ENCODE data around the gene ARPC1A. TPM values are rescaled to one million over a fixed set of nuclear protein-coding genes. Genes with fewer than 3 reads are reported as not detected.
"Not testable (repeated sequence)": the region's sequence is repeated elsewhere in the genome, so short reads cannot be mapped to it uniquely, and the experiment has no call there.

Gene ARPC1A
- total RNA-seq, 1 experiment from 2014 or later = 291 TPM

GRCh38 chr7:99369767-99370391, 44.2 kb downstream of the ARPC1A start:
- DNase-seq (ENCODE audit: low read depth) = peak; percentile 84

- no peak for DNase-seq (ENCODE audit: low read depth)
Measured at GRCh38 chr7:99371376-99371920, 45.8 kb downstream of the ARPC1A start.

- DNase-seq (ENCODE audit: low read depth) = no peak
Measured at GRCh38 chr7:99372275-99373090, 46.8 kb downstream of the ARPC1A start.

GRCh38 chr7:99373091-99374066, 47.7 kb downstream of the ARPC1A start:
- no peak for DNase-seq (ENCODE audit: low read depth)

DNA sequence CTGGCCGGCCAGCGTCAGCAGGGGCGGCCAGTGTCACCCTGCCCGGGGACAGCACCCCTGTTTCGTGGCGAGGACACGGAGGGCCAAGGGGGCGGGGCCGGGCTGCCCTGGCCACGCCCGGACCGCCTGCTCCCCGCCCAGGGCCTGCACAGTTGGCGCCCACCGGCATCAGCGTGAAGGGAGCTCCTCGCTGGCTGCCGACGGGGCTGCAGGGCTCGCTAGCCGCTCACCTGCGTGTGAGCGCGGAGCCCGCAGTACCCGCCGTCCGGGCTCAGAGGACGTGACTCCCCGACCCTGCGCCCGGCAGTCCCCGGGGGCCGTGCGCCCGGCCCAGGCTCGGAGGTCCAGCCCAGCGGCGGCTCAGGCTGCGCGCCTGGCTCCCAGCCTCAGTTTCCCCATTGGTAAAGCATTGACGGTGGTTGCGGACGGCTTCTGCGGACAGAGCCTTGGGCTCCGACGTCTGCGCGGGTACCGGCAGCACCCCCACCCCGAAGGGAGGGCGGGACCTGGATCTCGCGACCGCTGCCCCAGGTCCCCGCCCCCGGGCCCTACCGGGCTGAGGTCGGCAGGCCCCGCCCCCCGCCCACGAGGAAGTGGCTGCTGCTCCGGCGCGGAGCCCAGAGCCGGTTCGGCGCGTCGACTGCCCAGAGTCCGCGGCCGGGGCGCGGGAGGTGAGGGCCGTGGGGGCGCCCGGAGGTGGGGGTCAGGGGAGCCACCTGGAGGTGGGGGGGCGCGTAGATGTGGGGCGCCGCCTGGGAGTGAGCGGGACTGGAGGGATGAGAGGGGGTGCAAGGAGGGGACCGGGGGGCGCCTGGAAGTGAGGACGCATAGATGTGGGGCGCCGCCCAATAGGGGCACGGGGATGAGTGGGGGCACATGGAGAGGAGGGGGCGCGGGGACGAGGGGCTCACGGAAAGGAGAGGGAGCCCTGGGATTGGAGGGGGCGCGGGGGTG, 48.7 kb downstream of the ARPC1A start, which contains the start of gene ARPC1B:
TSS of gene ARPC1B (plus strand) at position 620 of the 954 bp plus-strand sequence. CDS start 10,985 bp downstream, outside the sequence.
- DNase-seq (ENCODE audit: low read depth) = peak; percentile 95

DNA sequence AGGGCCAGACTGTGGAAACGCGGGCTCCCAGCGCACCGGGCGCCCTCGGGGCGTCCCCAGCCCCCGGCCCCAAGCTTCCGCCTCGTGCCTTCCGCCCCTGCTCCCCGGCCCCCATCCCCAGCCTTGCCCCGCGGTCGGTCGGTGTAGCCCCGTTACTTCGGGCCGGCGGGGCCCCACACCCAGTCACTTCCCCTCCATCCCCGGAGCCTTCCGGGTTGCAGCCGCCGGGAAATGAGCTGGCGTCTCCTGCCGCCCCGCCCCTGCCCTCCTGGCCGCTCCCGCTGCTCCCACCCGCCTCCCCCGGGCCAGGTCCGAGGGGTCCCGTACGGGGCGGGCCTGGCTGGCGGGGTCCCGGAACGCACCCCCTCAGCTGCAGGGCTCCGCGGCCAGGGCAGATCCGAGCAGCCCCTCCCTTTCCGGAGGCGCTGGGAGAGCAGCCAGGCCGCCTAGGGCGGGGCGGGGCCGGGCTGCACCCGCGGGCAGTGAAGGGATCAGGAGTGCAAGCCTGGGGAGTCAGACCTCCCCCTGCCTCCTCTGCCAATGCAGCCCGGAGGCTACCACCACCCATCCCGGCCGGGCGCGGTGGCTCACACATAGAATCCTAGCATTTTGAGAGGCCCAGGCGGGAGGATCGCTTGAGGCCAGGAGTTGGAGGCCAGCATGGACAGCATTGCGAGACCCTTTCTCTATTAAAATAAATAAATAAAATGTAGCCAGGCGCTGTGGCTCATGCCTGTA, 49.5 kb downstream of the ARPC1A start:
- DNase-seq (ENCODE audit: low read depth) = peak; percentile 92

GRCh38 chr7:99379043-99379577, 53.4 kb downstream of the ARPC1A start:
- DNase-seq (ENCODE audit: low read depth) = peak; percentile 95

- not testable (repeated sequence) for DNase-seq (ENCODE audit: low read depth)
Measured at GRCh38 chr7:99379693-99380031, 54.0 kb downstream of the ARPC1A start.

DNA sequence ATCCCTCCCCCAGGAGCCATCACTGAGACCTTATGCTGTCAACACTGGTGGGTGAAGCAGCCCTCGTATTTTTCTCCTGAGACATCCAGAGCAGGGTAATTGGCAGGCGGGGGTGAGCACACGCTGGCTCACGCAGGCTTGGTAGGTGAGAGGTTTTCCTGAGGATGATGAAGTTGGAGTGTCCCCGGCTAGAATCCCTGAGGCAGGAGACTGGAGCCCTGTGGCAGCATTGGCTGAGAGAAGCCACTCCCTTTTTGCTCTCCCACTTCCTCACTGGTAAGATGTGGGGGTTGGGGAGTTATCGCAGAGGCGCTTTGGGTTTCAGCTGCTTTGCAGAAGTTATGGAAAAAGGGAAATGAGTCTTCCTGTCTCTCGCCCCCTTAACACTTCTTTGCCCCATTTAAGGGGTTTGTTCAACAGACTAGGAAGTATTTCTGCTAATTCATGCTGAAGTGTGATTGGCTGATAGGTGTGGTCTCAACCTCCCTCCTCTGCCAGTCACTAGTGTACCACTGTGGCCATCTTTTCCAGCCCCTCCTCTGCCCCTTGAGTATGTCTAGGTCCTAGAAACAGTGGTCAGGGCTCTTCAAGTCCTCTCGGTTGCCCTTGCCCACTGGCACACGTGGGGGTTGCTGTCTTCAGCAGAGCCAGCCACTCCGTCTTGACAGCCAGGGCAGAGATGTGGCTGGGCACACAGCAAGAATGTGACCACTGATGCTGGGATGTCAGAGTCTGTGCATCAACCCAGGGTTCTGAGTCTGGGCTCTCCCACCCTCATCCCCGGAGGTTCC, 54.5 kb downstream of the ARPC1A start:
- DNase-seq (ENCODE audit: low read depth) = peak; percentile 92

GRCh38 chr7:99380823-99381663, 55.3 kb downstream of the ARPC1A start:
- peak; percentile 71 for DNase-seq (ENCODE audit: low read depth)

DNA sequence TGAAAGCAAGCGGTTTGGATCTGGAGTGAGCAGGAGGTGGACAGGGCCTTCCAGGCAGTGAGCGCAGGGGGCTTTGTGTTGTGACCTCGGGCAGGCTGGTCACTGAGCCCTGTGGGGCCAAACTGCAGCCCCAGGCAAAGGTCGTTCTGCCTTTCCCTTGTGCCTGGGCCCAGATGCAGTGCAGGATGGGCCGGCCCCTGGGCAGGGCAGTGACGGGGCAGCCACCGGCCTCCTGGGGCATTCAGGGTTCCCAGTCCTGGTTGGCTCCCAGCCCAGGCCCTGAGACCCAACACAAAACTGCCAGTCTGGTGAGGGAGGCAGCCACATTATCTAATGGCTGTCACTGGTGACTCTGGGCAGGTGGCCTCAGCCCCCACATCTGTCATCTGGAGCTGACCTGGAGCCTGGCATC, 56.0 kb downstream of the ARPC1A start:
- no peak for DNase-seq (ENCODE audit: low read depth)

GRCh38 chr7:99383203-99383602, 57.5 kb downstream of the ARPC1A start:
- DNase-seq (ENCODE audit: low read depth) = no peak

DNA sequence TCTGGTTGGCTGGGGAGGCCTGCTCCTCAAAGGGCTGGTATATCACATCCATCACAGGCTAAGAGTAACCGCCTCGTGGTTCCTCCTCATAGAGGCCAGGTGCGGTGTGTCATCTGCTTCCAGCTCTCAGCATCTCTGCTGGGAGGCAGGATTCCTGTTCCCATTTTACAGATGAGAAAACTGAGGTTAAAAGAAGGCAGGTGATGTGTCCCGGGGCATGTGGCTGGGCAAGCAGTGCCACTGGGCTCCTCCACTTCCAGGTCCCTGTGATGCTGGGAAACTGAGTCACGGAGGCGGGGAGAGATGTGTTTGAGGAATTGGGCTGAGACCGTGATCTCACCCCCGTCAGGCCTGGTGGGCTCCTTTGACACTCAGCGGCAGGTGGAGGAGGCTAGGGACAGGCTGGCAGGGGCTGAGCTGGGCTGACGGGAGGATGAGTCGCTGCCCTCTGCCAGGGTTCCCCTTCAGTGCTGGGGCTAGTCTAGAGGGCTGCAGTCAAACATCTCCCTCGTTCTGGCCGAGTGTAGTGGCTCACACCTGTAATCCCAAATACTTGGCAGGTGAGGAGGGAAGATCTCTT, 58.2 kb downstream of the ARPC1A start:
- no peak for DNase-seq (ENCODE audit: low read depth)

DNA sequence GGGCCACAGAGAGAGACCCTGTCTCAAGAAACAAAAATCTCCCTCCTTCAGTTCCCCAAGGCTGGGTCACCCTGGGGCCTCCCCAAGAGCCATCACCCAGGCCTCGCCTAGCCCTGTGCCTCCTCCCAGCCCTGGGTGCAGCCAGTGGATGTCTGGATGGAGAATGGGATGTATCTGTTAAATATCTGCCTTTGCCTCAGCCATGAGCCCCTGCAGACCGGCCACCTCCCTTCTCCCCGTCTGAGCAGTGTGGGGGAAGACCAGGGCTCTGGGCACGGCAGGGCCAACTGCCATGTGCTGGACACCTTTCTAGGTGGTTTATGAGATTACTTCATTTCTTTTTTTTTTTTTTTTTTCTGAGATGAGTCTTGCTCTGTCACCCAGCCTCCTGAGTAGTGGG, 58.8 kb downstream of the ARPC1A start:
- DNase-seq (ENCODE audit: low read depth) = no peak

GRCh38 chr7:99385564-99385963, 59.9 kb downstream of the ARPC1A start:
- DNase-seq (ENCODE audit: low read depth) = no peak

DNA sequence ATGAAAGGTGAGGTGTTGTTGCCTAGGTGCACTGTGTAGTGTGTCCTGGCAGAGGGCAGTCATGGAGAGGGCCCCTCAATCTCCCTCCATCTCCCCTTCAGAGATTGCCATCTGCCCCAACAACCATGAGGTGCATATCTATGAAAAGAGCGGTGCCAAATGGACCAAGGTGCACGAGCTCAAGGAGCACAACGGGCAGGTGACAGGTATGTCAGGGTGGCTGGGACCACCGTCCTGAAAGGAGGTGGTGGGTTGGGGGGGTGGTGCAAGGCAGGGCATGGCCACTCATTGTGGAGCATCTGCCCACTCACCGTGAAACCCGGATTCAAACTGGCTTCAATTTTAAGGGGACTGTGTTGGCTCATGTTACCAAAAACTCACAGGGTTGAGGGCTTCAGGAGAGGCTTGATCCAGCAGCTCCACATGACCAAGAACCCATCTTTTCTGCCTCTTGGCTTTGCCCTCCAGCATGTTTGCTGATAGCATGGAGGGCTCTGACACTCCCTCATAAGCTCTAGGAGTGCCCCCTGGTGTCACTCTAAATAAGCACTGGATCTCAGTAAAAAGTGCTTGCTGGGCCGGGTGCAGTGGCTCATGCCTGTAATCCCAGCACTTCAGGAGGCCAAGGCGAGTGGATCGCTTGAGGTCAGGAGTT, 61.0 kb downstream of the ARPC1A start:
- DNase-seq (ENCODE audit: low read depth) = peak; percentile 69

DNA sequence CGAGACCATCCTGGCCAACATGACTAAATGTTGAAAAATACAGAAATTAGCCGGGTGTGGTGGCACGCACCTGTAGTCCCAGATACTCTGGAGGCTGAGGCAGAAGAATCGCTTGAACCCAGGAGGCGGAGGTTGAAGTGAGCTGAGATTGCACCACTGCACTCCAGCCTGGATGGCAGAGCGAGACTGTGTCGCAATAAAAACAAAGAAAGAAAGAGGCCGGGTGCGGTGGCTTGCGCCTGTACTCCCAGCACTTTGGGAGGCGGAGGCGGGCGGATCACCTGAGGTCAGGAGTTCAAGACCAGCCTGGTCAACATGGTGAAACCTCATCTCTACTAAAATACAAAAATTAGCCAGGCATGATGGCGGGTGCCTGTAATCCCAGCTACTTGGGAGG, 61.5 kb downstream of the ARPC1A start:
- not testable (repeated sequence) for DNase-seq (ENCODE audit: low read depth)
